Activated T-cell treated with anti-CD3 and anti-CD28 coated beads for 1 hour (primary cell): ENCODE measurements around the gene IFT81.
"Not testable (repeated sequence)": the region's sequence is repeated elsewhere in the genome, so short reads cannot be mapped to it uniquely, and the experiment has no call there.

Source experiments
- DNase-seq: peaks from one replicate; pipeline ENCODE4 v3.0.0-alpha.2; 2020; ENCODE audit warnings: low read depth

IFT81 gene

DNA sequence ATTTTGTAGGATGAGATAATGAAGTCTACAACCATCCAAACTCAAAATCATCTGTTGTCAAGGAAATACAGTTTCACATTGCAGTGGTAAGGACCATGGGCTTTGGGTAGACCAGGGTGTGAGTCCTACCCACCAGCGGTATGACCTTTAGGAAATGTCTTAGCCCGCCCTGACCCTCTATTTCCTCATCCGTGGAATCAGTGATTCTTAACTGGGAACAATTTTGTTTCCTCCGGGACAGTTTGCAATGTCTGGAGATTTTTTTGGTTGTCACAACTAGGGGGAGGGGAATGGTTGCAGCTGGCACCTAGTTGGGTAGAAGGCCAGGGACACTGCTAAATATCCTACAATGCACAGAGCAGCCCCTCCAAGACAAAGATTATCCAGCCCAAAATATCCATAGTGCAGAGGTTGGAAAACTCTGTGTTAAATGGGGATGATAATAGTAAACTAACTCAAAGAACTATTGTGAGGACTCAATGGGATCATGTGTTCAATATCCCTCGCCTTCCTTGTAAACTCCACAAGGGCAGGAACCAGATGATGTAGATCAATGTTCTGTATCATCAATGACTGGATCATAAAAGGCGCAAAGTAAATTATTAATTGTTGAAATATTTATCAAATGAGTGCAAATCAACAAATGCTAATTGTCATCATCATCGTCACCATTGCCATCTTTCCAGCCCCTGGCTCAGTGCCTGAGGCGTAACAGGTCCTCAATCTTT, 15.7 kb upstream of the IFT81 start:
- DNase-seq, result no peak

DNA sequence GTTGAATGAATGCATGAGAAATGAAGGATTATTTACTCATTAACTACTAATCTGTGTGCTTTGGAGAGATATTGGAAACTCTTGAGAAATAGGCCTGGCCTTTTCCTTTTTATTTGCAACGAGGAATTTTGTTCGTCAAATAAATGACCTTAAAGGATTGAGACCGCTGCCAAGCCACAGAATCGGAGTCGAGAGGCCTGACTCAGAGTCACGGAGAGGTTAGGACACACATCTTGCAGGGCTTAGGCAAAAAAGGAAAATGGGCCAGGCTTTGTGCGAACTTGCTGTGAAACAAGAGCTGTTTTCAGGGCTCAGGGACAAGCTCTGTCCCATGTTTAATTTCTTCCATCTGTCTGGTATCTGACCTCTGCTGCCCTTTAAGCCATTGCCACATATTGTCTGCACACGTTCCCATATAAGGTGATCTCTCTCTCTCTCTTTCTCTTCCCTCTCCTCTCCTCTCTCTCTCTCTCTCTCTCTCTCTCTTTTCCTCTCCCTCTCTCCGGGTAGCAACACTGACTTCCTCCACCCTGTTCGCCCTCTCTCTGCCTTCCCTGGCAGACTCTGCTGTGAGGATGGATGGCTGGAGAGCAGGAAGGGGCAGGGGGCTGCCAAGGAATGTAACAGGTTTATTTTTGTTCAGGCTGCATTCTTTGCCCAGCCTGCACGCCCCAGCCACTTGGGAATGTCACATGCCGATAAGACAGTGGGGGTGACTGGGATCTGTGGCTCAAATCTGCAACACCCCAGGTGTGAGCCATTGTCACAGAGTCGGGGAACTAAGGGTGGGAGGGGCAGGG, 14.9 kb upstream of the IFT81 start:
- DNase-seq, result no peak

- no peak for DNase-seq
Observed at GRCh38 chr12:110109837-110110535, 14.2 kb upstream of the IFT81 start.

GRCh38 chr12:110111476-110112334, 12.5 kb upstream of the IFT81 start:
- no peak for DNase-seq

- DNase-seq, result no peak
Observed at GRCh38 chr12:110112335-110112660, 11.9 kb upstream of the IFT81 start.

DNA sequence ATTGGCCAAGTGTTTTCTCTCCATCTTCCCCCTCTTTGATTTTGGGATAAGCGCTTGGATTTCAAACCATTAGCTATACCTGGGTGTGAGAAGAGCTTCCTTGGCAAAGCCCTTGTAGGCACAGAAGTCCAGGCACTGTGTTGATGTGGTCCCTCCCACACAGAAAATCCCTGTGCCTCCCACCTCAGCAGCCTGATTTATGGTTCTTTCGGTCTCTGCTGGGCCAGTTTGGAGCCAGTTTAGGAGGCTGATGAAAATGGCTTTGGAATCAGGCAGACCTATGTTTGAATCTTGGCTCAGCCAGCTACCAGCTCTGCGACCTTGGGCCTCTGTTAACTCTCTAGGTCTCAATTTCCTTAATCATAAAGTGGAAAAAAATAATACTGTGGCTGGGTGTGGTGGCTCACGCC, 9.6 kb upstream of the IFT81 start:
- no peak for DNase-seq

DNA sequence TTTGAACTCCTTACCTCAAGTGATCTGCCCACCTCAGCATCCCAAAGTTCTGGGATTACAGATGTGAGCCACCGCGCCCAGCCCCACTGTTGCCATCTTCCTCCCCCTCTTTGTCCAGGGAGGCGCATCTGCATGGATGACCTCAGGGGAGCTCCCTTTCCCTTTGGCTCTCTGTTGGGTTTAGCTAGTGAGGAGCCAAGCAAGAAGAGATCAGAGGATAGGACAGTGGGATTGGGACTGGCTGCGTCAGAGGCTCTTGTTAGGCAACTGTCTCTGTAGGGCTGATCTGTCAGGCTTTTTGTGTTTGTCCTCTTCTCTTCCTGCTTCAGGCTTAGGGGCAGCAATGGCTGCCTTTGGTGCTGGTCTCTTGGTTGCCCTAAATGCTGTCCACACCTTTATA, 8.5 kb upstream of the IFT81 start:
- DNase-seq, result no peak

GRCh38 chr12:110116623-110117022, 7.5 kb upstream of the IFT81 start:
- no peak for DNase-seq

GRCh38 chr12:110117210-110117609, 6.9 kb upstream of the IFT81 start:
- not testable (repeated sequence) for DNase-seq

DNA sequence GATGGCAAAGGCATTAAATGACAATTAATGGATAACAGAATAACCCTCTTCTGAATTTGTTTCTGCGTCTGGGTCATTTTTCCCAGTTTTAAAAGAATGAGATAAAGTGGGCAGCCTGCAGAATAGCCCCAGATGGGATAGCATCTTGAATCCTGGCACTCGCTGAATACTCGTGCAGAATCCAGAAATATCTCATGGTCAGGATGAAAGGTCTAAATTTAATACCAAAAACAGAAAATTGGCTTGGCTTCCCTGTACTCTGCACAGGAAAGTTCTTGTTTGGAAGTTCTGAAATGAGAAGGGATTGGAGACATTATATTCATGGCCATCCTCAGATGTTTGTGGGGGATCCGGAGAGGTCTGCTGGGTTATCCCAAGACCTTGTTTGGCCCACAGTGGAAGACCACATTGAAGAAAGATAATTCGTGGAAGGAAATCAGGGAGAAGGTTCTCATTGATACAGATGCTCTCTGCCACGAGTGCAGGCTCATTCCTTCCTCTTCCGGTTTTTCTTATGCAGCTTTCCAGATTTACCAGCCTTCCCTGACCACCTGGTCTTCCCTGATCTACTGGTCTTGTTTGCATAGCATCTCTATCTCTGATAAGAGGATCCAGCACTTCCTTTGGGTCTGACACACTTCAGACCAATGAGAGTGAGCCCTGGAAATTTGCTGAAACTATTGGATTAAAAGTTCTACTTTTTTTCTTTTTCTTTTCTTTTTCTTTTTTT, 6.0 kb upstream of the IFT81 start:
- DNase-seq, result no peak

- no peak for DNase-seq
Observed at GRCh38 chr12:110122929-110123328, 1.2 kb upstream of the IFT81 start.

DNA sequence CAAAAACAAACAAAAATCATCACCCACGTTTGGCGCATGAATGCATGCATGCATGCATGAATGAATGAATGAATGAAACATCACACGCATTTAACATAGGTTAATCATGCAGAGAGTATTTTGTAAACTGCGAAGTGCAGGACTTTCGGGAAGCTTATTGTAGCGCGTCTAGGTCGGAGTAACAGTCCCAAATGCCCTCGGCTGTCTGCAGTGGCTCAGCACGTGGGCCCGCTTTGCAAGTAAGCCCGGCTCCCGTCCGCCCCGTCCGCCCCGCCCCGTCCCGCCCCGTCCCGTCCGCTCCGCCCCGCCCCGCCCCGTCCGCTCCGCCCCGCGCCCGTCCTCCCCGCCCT, 263 bp upstream of the IFT81 start:
- no peak for DNase-seq

DNA sequence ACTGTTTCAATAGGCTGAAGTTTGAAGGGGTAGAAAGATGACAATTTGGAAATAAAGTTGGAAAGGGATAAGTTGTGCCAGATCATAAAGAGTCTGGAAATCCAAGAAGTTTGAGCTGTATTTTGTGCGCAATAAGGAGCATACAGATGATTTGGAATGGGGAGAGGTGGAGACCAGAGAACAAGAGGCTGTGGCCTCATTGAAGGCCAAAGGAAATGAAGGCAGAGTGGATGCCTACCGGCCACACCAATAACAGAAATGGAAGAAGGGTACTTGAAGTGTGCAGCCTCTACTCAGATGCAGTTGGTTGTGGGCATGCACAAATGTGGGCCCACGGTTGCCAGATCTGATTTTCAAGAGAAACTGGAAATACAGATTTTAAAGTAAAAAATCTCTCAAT, 2.4 kb downstream of the IFT81 start:
- no peak for DNase-seq

GRCh38 chr12:110134691-110135411, 10.7 kb downstream of the IFT81 start:
- no peak for DNase-seq

- DNase-seq, result no peak
Observed at GRCh38 chr12:110135806-110136205, 11.6 kb downstream of the IFT81 start.

GRCh38 chr12:110137786-110138185, 13.6 kb downstream of the IFT81 start:
- no peak for DNase-seq

- DNase-seq, result no peak
Observed at GRCh38 chr12:110141389-110141788, 17.2 kb downstream of the IFT81 start.

GRCh38 chr12:110146986-110147385, 22.8 kb downstream of the IFT81 start:
- DNase-seq, result no peak

GRCh38 chr12:110149086-110149660, 25.0 kb downstream of the IFT81 start:
- DNase-seq, result no peak

DNA sequence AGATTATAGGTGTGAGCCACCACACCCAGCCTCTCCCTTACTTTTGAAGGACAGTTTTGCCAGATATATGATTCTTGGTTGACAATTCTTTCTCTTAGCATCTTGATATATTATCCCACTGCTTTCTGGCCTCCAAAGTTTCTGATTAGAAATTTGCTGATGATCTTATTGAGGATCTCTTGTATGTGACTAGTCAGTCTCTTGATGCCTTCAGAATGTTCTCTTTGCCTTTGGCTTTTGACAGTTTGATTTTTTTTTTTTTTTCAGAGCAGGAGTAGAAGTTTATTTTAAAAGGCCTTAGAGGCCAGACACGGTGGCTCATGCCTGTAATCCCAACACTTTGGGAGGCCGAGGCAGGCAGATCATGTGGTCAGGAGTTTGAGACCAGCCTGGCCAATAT, 32.6 kb downstream of the IFT81 start:
- DNase-seq, result no peak

- DNase-seq, result no peak
Observed at GRCh38 chr12:110157539-110157938, 33.4 kb downstream of the IFT81 start.
